EH (cell line): ENCODE data around the gene GPC3.
"Not testable (repeated sequence)": the region's sequence is repeated elsewhere in the genome, so short reads cannot be mapped to it uniquely, and the experiment has no call there.

Experiments used
- DNase-seq: peaks from one replicate; pipeline ENCODE4 v3.0.0-alpha.2; 2015; ENCODE audit warnings: low read depth

Gene GPC3

GRCh38 chrX:133555782-133556458 is 429.5 kb downstream of the GPC3 start:
- DNase-seq = no peak

GRCh38 chrX:133550665-133551485 is 434.5 kb downstream of the GPC3 start:
- no peak for DNase-seq

- DNase-seq = no peak
Measured at GRCh38 chrX:133549295-133549933, 436.0 kb downstream of the GPC3 start.

GRCh38 chrX:133546441-133546840 is 439.0 kb downstream of the GPC3 start:
- no peak for DNase-seq

- no peak for DNase-seq
Measured at GRCh38 chrX:133544778-133545177, 440.6 kb downstream of the GPC3 start.

GRCh38 chrX:133544115-133544514 is 441.3 kb downstream of the GPC3 start:
- DNase-seq = no peak

- no peak for DNase-seq
Measured at GRCh38 chrX:133543654-133544053, 441.7 kb downstream of the GPC3 start.

GRCh38 chrX:133542476-133542875 is 442.9 kb downstream of the GPC3 start:
- no peak for DNase-seq

GRCh38 chrX:133541021-133541420 is 444.4 kb downstream of the GPC3 start:
- DNase-seq = no peak

- DNase-seq = no peak
Measured at GRCh38 chrX:133538148-133538547, 447.2 kb downstream of the GPC3 start.

GRCh38 chrX:133537142-133537541 is 448.3 kb downstream of the GPC3 start:
- no peak for DNase-seq

GRCh38 chrX:133535066-133535465 is 450.3 kb downstream of the GPC3 start:
- no peak for DNase-seq

- DNase-seq = no peak
Measured at GRCh38 chrX:133534172-133534571, 451.2 kb downstream of the GPC3 start.

GRCh38 chrX:133533249-133533648 is 452.1 kb downstream of the GPC3 start:
- DNase-seq = no peak

- no peak for DNase-seq
Measured at GRCh38 chrX:133530960-133531359, 454.4 kb downstream of the GPC3 start.

GRCh38 chrX:133529578-133529977 is 455.8 kb downstream of the GPC3 start:
- DNase-seq = no peak

- no peak for DNase-seq
Measured at GRCh38 chrX:133527825-133528224, 457.6 kb downstream of the GPC3 start.

- no peak for DNase-seq
Measured at GRCh38 chrX:133527415-133527814, 458.0 kb downstream of the GPC3 start.

- DNase-seq = not testable (repeated sequence)
Measured at GRCh38 chrX:133526773-133527172, 458.6 kb downstream of the GPC3 start.

GRCh38 chrX:133523526-133523925 is 461.9 kb downstream of the GPC3 start:
- DNase-seq = no peak

- DNase-seq = no peak
Measured at GRCh38 chrX:133523081-133523487, 462.3 kb downstream of the GPC3 start.

GRCh38 chrX:133516686-133517085 is 468.7 kb downstream of the GPC3 start:
- no peak for DNase-seq

- no peak for DNase-seq
Measured at GRCh38 chrX:133514486-133514885, 470.9 kb downstream of the GPC3 start.
